CD4-positive, CD25-positive, alpha-beta regulatory T cell (primary cell): ENCODE results near the gene LMLN. TPM values are rescaled to one million over a fixed set of nuclear protein-coding genes. Genes with fewer than 3 reads are reported as not detected.

ENCODE experiments used
- ATAC-seq, 2 donors: fragments of 150-1000 bp; cut with Tn5 transposase; one replicate each; pipeline ENCODE4 v1.10.0; 2021; ENCODE audit warnings: low read depth in 2 of 2, moderate number of reproducible peaks in 2 of 2, moderate library complexity in 1 of 2
- DNase-seq, 3 donors: peaks; one replicate each; pipeline versions ENCODE4 v3.0.0 to v3.0.0-alpha.2; 2012 to 2022; ENCODE audit warnings: mixed read lengths in 1 of 3
- H3K27ac ChIP-seq: one replicate; pipeline ENCODE4 v1.7.0; 2013; ENCODE audit warnings: mild to moderate bottlenecking, low read length; ENCODE audit not compliant: insufficient read depth, poor library complexity, severe bottlenecking
- H3K27me3 ChIP-seq: one replicate; pipeline ENCODE4 v1.7.0; 2013; ENCODE audit warnings: low read length; ENCODE audit not compliant: control insufficient read depth, insufficient read depth
- H3K36me3 ChIP-seq: one replicate; pipeline ENCODE4 v1.7.0; 2013; ENCODE audit warnings: mild to moderate bottlenecking, low read length, moderate library complexity; ENCODE audit not compliant: control insufficient read depth, insufficient read depth
- H3K4me1 ChIP-seq: 2 replicates; pipeline ENCODE4 v1.7.0; 2013; ENCODE audit warnings: mild to moderate bottlenecking, low read length; ENCODE audit not compliant: insufficient read depth, control insufficient read depth, poor library complexity, severe bottlenecking
- H3K4me3 ChIP-seq: one replicate; pipeline ENCODE4 v1.7.0; 2013; ENCODE audit warnings: low read depth, mild to moderate bottlenecking, low read length, moderate library complexity
- H3K9me3 ChIP-seq, 2 experiments: 1 replicate in 1 of 2; 2 replicates in 1 of 2; pipeline ENCODE4 v1.7.0; 2013; ENCODE audit warnings: low read length in 2 of 2, mild to moderate bottlenecking in 1 of 2, moderate library complexity in 1 of 2; ENCODE audit not compliant: control insufficient read depth in 2 of 2
- H3K27ac Mint-ChIP-seq, 3 donors: one replicate each; pipeline ENCODE4 v1.8.0; 2020 to 2022; ENCODE audit warnings: mild to moderate bottlenecking in 3 of 3, mixed read lengths in 3 of 3, moderate library complexity in 2 of 3
- H3K27me3 Mint-ChIP-seq: one replicate; pipeline ENCODE4 v1.8.0; 2022; ENCODE audit warnings: mild to moderate bottlenecking, mixed read lengths
- H3K36me3 Mint-ChIP-seq: one replicate; pipeline ENCODE4 v1.8.0; 2020; ENCODE audit warnings: mixed read lengths
- H3K4me1 Mint-ChIP-seq, 4 donors: one replicate each; pipeline ENCODE4 v1.8.0; 2020 to 2022; ENCODE audit warnings: mixed read lengths in 4 of 4, mild to moderate bottlenecking in 1 of 4
- H3K4me3 Mint-ChIP-seq, 4 donors: one replicate each; pipeline ENCODE4 v1.8.0; 2020 to 2022; ENCODE audit warnings: mild to moderate bottlenecking in 4 of 4, mixed read lengths in 4 of 4, moderate library complexity in 3 of 4
- H3K9me3 Mint-ChIP-seq, 7 donors: one replicate each; pipeline ENCODE4 v1.8.0; 2020 to 2022; ENCODE audit warnings: mixed read lengths in 7 of 7, mild to moderate bottlenecking in 3 of 7, moderate library complexity in 2 of 7
- polyA plus RNA-seq, 4 donors: library from polyadenylated mRNA; unstranded; fragments of 300-500 nt; fragmentation: Illumina TruSeq; gene quantifications; one replicate each; pipeline ENCODE4 v1.2.3, GENCODE V29; 2021
- total RNA-seq: library from RNA; stranded (reverse); gene quantifications from one replicate; pipeline ENCODE4 v1.2.3, GENCODE V29; 2022

LMLN gene
- total and polyA plus RNA-seq, 5 donors from 2014 or later: 0.57 to 2.5 (median 1.8) TPM

DNA sequence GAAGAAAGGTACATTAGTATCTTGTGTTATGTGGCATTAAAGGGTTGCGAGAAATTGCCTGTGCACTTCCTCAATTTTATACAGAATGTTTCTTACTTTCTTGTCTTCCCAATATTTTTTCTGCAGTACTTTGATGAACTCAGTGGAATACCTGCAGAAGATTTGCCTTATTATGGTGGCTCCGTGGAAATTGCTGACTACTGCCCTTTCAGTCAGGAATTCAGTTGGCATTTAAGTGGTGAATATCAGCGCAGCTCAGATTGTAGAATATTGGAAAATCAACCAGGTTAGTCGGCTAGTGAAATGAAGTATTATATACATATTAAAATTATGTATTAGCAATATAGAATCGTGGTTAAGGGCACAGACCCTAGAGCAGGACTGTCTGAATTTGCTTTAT lies 61.3 kb downstream of the LMLN start:
- no peak overlapping the region for H3K27ac ChIP-seq
- Mint-ChIP-seq H3K9me3 (no peaks in the 10 kb centered on the region), H3K4me3 (no peak overlapping the region), H3K27me3 (no peaks in the 10 kb centered on the region), H3K27ac (no peak overlapping the region), H3K36me3 (peaks cover 13% of the 10 kb centered on the region), H3K4me1 (no peaks in the 10 kb centered on the region)
- peaks cover 4% of the 10 kb centered on the region for H3K36me3 ChIP-seq
- ATAC-seq: no peak
- DNase-seq: no peak
- H3K4me3 ChIP-seq: no peak overlapping the region
- H3K27me3 ChIP-seq: no peaks in the 10 kb centered on the region
- no peaks in the 10 kb centered on the region for H3K9me3 ChIP-seq
- H3K4me1 ChIP-seq: no peaks in the 10 kb centered on the region

DNA sequence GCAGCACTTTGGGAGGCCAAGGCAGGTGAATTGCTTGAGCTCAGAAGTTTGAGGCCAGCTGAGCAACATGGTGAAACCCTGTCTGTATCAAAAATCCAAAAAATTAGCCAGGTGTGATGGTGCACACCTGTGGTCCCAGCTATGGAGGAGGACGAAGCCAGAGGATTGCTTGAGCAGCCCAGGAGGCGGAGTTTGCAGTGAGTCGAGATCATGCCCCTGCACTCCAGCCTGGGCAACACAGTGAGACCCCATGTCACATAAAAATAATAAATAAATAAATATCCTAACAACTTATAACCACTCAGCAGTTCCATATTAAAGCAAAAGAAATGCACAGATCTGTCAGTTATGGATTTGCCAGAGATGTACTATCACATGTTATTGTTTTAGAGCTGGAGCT lies 62.6 kb downstream of the LMLN start:
- no peak for ATAC-seq
- Mint-ChIP-seq H3K4me1 (no peaks in the 10 kb centered on the region), H3K27me3 (no peaks in the 10 kb centered on the region)

GRCh38 chr3:198025644-198026043 lies 65.6 kb downstream of the LMLN start:
- Mint-ChIP-seq H3K9me3 (no peaks in the 10 kb centered on the region), H3K4me1 (no peaks in the 10 kb centered on the region), H3K27ac (no peak overlapping the region), H3K4me3 (no peak overlapping the region), H3K36me3 (peaks cover 21% of the 10 kb centered on the region), H3K27me3 (no peaks in the 10 kb centered on the region)
- no peak overlapping the region for H3K27ac ChIP-seq
- DNase-seq: no peak
- H3K36me3 ChIP-seq: peaks cover 4% of the 10 kb centered on the region
- no peak overlapping the region for H3K4me3 ChIP-seq
- no peak for ATAC-seq
- H3K4me1 ChIP-seq: no peaks in the 10 kb centered on the region
- no peaks in the 10 kb centered on the region for H3K9me3 ChIP-seq
- no peaks in the 10 kb centered on the region for H3K27me3 ChIP-seq

More for the DNA sequence above, 62.6 kb downstream of the LMLN start:
- no peak overlapping the region for H3K4me3 ChIP-seq
- no peaks in the 10 kb centered on the region for H3K27me3 ChIP-seq
- no peaks in the 10 kb centered on the region for H3K9me3 Mint-ChIP-seq
- H3K27ac Mint-ChIP-seq: no peak overlapping the region
- H3K36me3 Mint-ChIP-seq: peaks cover 25% of the 10 kb centered on the region
- H3K4me3 Mint-ChIP-seq: no peak overlapping the region
- no peaks in the 10 kb centered on the region for H3K4me1 ChIP-seq
- no peaks in the 10 kb centered on the region for H3K9me3 ChIP-seq
- H3K27ac ChIP-seq: no peak overlapping the region
- DNase-seq: no peak
- H3K36me3 ChIP-seq: peaks cover 4% of the 10 kb centered on the region

DNA sequence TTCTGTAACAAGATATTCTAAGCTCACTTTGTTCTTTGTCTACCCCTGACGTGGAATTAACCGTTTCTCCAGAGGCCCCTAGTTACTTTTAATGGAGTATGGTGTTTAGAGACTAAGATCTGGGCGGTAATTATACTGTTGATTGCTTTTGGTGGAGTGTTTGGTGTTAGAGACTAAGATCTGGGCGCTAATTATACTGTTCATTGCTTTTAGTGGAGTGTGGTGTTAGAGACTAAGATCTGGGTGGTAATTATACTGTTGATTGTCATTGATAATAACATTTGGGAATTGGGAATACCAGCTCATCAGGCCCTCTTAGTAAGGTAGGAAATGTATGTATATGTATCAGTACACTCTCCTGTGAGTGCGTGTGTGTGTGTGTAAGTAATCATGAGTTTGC lies 66.6 kb downstream of the LMLN start:
- ATAC-seq: no peak
- Mint-ChIP-seq H3K9me3 (no peaks in the 10 kb centered on the region), H3K27me3 (no peaks in the 10 kb centered on the region), H3K36me3 (peaks cover 21% of the 10 kb centered on the region), H3K27ac (no peak overlapping the region), H3K4me3 (no peak overlapping the region), H3K4me1 (no peaks in the 10 kb centered on the region)
- Histone ChIP-seq H3K4me3 (no peak overlapping the region), H3K36me3 (peaks cover 4% of the 10 kb centered on the region), H3K4me1 (no peaks in the 10 kb centered on the region), H3K9me3 (no peaks in the 10 kb centered on the region), H3K27ac (no peak overlapping the region), H3K27me3 (no peaks in the 10 kb centered on the region)
- no peak for DNase-seq

DNA sequence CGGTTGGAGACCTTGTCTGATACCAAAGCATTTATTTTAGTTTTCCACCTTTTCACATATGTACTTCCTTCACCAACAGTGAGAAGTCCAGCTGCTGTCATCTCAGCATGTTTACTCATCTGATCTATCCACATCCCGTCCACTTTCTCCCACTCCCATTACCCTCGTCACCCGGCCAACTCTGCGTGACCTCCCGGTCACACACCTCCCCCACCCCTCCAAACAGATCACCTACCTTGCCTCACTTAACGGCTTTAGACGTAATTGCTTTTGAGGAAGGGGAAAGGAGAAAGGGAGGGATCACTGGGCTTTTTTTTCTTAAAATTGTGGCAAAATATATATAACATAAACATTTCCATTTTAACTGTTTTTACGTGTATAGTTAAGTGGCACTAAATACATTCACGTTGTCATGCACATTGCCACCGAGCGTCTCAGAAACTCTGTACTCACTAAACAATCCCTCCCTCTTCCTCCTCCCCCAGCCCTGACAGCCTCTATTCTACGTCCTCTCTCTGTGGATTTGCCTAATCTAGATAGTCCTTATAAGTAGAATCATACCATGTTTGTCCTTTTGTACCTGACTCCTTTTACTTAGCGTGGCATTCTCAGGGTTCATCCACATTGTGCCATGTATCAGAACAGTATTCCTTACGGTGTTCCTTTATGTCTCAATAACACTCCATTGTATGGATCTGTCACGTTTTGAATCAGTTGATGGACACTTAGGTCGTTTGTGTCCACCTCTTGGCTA lies 67.2 kb downstream of the LMLN start:
- no peak overlapping the region for H3K27ac Mint-ChIP-seq

GRCh38 chr3:198027799-198028390 lies 67.9 kb downstream of the LMLN start:
- Histone ChIP-seq H3K36me3 (no peaks in the 10 kb centered on the region), H3K4me1 (no peaks in the 10 kb centered on the region), H3K4me3 (no peak overlapping the region), H3K9me3 (no peaks in the 10 kb centered on the region), H3K27me3 (no peaks in the 10 kb centered on the region), H3K27ac (no peak overlapping the region)
- H3K27ac Mint-ChIP-seq: no peak overlapping the region
- no peak for ATAC-seq
- DNase-seq: no peak
- H3K27me3 Mint-ChIP-seq: no peaks in the 10 kb centered on the region
- no peaks in the 10 kb centered on the region for H3K9me3 Mint-ChIP-seq
- no peaks in the 10 kb centered on the region for H3K4me1 Mint-ChIP-seq
- no peak overlapping the region for H3K4me3 Mint-ChIP-seq
- peaks cover 13% of the 10 kb centered on the region for H3K36me3 Mint-ChIP-seq

More for the DNA sequence above, 67.2 kb downstream of the LMLN start:
- H3K4me3 ChIP-seq: no peak overlapping the region
- peaks cover 3% of the 10 kb centered on the region for H3K36me3 ChIP-seq
- no peaks in the 10 kb centered on the region for H3K9me3 ChIP-seq
- Mint-ChIP-seq H3K36me3 (peaks cover 15% of the 10 kb centered on the region), H3K27me3 (no peaks in the 10 kb centered on the region), H3K4me3 (no peak overlapping the region), H3K4me1 (no peaks in the 10 kb centered on the region), H3K9me3 (no peaks in the 10 kb centered on the region)
- DNase-seq (no peak), ATAC-seq (no peak)
- no peak overlapping the region for H3K27ac ChIP-seq
- no peaks in the 10 kb centered on the region for H3K4me1 ChIP-seq
- no peaks in the 10 kb centered on the region for H3K27me3 ChIP-seq

- no peak overlapping the region for H3K27ac ChIP-seq
- no peaks in the 10 kb centered on the region for H3K4me1 ChIP-seq
- no peaks in the 10 kb centered on the region for H3K27me3 ChIP-seq
- no peaks in the 10 kb centered on the region for H3K9me3 ChIP-seq
- H3K36me3 Mint-ChIP-seq: peaks cover 16% of the 10 kb centered on the region
- no peak overlapping the region for H3K27ac Mint-ChIP-seq
- no peak for DNase-seq
- H3K36me3 ChIP-seq: no peaks in the 10 kb centered on the region
- H3K4me3 Mint-ChIP-seq: no peak overlapping the region
- no peaks in the 10 kb centered on the region for H3K27me3 Mint-ChIP-seq
- H3K4me1 Mint-ChIP-seq: no peaks in the 10 kb centered on the region
- no peak for ATAC-seq
- no peaks in the 10 kb centered on the region for H3K9me3 Mint-ChIP-seq
- no peak overlapping the region for H3K4me3 ChIP-seq
Measured at GRCh38 chr3:198028718-198029117, 68.7 kb downstream of the LMLN start.

GRCh38 chr3:198030125-198030524 lies 70.1 kb downstream of the LMLN start:
- Mint-ChIP-seq H3K9me3 (no peaks in the 10 kb centered on the region), H3K4me3 (no peak overlapping the region), H3K27ac (no peak overlapping the region), H3K27me3 (no peaks in the 10 kb centered on the region), H3K4me1 (no peaks in the 10 kb centered on the region), H3K36me3 (peaks cover 16% of the 10 kb centered on the region)
- DNase-seq (no peak), ATAC-seq (no peak)
- H3K27me3 ChIP-seq: no peaks in the 10 kb centered on the region
- H3K36me3 ChIP-seq: no peaks in the 10 kb centered on the region
- no peaks in the 10 kb centered on the region for H3K4me1 ChIP-seq
- no peaks in the 10 kb centered on the region for H3K9me3 ChIP-seq
- no peak overlapping the region for H3K27ac ChIP-seq
- H3K4me3 ChIP-seq: no peak overlapping the region
